ENCODE data around the gene RIPK4.

DNA sequence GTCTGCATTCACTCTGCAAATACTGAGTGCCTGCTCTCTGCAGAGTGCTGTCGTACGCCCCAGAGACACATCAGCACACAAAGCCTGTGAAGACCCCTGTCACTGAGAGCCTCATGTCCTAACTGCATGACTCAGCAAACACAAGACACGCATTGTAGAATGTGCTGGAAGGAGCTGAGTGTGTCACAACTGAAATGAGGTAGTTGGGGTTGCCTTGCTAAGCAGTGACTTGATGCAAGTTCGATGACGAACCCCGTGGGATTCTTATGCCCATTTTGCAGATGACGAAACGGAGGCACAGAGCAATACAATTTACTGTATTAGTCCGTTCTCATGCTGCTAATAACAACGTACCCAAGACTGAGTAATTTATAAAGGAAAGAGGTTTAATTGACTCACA, 65.1 kb downstream of the RIPK4 start:
- TF ChIP-seq, protein P1, sequence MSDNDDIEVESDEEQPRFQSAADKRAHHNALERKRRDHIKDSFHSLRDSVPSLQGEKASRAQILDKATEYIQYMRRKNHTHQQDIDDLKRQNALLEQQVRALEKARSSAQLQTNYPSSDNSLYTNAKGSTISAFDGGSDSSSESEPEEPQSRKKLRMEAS (IDR thresholded peaks at IDR 0.05), result no peak
- no peak for TF ChIP-seq JUND (IDR thresholded peaks at IDR 0.05)
- TF ChIP-seq, protein P2, sequence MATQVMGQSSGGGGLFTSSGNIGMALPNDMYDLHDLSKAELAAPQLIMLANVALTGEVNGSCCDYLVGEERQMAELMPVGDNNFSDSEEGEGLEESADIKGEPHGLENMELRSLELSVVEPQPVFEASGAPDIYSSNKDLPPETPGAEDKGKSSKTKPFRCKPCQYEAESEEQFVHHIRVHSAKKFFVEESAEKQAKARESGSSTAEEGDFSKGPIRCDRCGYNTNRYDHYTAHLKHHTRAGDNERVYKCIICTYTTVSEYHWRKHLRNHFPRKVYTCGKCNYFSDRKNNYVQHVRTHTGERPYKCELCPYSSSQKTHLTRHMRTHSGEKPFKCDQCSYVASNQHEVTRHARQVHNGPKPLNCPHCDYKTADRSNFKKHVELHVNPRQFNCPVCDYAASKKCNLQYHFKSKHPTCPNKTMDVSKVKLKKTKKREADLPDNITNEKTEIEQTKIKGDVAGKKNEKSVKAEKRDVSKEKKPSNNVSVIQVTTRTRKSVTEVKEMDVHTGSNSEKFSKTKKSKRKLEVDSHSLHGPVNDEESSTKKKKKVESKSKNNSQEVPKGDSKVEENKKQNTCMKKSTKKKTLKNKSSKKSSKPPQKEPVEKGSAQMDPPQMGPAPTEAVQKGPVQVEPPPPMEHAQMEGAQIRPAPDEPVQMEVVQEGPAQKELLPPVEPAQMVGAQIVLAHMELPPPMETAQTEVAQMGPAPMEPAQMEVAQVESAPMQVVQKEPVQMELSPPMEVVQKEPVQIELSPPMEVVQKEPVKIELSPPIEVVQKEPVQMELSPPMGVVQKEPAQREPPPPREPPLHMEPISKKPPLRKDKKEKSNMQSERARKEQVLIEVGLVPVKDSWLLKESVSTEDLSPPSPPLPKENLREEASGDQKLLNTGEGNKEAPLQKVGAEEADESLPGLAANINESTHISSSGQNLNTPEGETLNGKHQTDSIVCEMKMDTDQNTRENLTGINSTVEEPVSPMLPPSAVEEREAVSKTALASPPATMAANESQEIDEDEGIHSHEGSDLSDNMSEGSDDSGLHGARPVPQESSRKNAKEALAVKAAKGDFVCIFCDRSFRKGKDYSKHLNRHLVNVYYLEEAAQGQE (IDR thresholded peaks at IDR 0.05), result no peak
- TF ChIP-seq, protein P3, sequence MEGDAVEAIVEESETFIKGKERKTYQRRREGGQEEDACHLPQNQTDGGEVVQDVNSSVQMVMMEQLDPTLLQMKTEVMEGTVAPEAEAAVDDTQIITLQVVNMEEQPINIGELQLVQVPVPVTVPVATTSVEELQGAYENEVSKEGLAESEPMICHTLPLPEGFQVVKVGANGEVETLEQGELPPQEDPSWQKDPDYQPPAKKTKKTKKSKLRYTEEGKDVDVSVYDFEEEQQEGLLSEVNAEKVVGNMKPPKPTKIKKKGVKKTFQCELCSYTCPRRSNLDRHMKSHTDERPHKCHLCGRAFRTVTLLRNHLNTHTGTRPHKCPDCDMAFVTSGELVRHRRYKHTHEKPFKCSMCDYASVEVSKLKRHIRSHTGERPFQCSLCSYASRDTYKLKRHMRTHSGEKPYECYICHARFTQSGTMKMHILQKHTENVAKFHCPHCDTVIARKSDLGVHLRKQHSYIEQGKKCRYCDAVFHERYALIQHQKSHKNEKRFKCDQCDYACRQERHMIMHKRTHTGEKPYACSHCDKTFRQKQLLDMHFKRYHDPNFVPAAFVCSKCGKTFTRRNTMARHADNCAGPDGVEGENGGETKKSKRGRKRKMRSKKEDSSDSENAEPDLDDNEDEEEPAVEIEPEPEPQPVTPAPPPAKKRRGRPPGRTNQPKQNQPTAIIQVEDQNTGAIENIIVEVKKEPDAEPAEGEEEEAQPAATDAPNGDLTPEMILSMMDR (IDR thresholded peaks at IDR 0.05; ENCODE audit: low read depth, low read length, missing input control), result no peak
- TF ChIP-seq SP1 (IDR thresholded peaks at IDR 0.05), result no peak
- TF ChIP-seq TAF1 (conservative IDR thresholded peaks at IDR 0.05), result no peak
- TF ChIP-seq GABPA (IDR thresholded peaks at IDR 0.05 in 1 of 2, conservative IDR thresholded peaks at IDR 0.05 in 1 of 2), result no peak
- TF ChIP-seq RAD21 (IDR thresholded peaks at IDR 0.05), result no peak
- no peak for TF ChIP-seq EGR1 (IDR thresholded peaks at IDR 0.05; ENCODE audit: low read depth in 2 of 2)
